K562 (cell line): ENCODE measurements around the gene FGFR1OP2. TPM values are rescaled to one million over a fixed set of nuclear protein-coding genes. Genes with fewer than 3 reads are reported as not detected.

Source experiments
- ATAC-seq: fragments of 200-7000 bp; cut with Tn5 transposase; 3 replicates; pipeline ENCODE4 v1.9.1; 2020; ENCODE audit warnings: moderate library complexity
- BruUV-seq: library from RNA; stranded (reverse); fragments of 400-500 nt; replicated peaks from 2 replicates; lab custom pipeline; 2021; lab: Mats Ljungman, UMichigan
- CTCF ChIA-PET: fragments of 300-600 bp; formaldehyde crosslinking; extraction: SDS; loops from one replicate; lab custom pipeline; 2021; ENCODE audit warnings: low intra/inter-chr PET ratio; lab: Yijun Ruan, JAX
- POLR2A ChIA-PET: fragments of 300-600, 350-650 bp; sonication (Branson Sonifier 250); formaldehyde crosslinking; extraction: SDS; loops from one replicate; lab custom pipeline; 2021; ENCODE audit warnings: antibody characterized with exemption, inconsistent platforms; lab: Yijun Ruan, JAX
- DNase-seq, 4 experiments: peaks; one replicate each; pipeline versions ENCODE4 v3.0.0 to v3.0.0-alpha.2; 2011 to 2018; ENCODE audit warnings: low spot score in 3 of 4, mixed read lengths in 3 of 4; ENCODE audit errors: extremely low read depth in 1 of 4
- FAIRE-seq: peaks from 2 replicates; lab custom pipeline; 2011; peaks lifted over from hg19 to GRCh38; lab: Jason Lieb, UNC
- H2AFZ ChIP-seq: 2 replicates; pipeline ENCODE4 v1.6.0; 2011; ENCODE audit warnings: low read depth, low read length, control low read depth, inconsistent platforms
- H3K27ac ChIP-seq: fragments of 200-600 bp; 3 replicates; pipeline ENCODE4 v1.8.0; 2011; ENCODE audit warnings: low read depth, mild to moderate bottlenecking, control low read depth, inconsistent platforms, low read length, moderate library complexity, mixed read lengths; ENCODE audit errors: extremely low read depth
- H3K27me3 ChIP-seq, 2 experiments: fragments of 300-600 bp in 1 of 2; 2 replicates in 1 of 2; 3 replicates in 1 of 2; pipeline versions ENCODE4 v1.6.0 to v1.8.0; 2011; ENCODE audit warnings: inconsistent platforms in 2 of 2, low read length in 2 of 2, mild to moderate bottlenecking in 1 of 2, mixed read lengths in 1 of 2, moderate library complexity in 1 of 2; ENCODE audit not compliant: control insufficient read depth in 2 of 2, insufficient read depth in 2 of 2
- H3K36me3 ChIP-seq: fragments of 300-600 bp; 3 replicates; pipeline ENCODE4 v1.8.0; 2011; ENCODE audit warnings: mild to moderate bottlenecking, low read length, inconsistent platforms; ENCODE audit not compliant: control insufficient read depth, insufficient read depth
- H3K4me1 ChIP-seq, 2 experiments: fragments of 200-600 bp in 1 of 2; replicated peaks in 1 of 2; 2 replicates in 1 of 2; 3 replicates in 1 of 2; pipeline versions ENCODE4 v1.5.1 to v1.8.0; 2011; ENCODE audit warnings: inconsistent platforms in 2 of 2, low read length in 2 of 2, mild to moderate bottlenecking in 1 of 2, mixed read lengths in 1 of 2, moderate library complexity in 1 of 2; ENCODE audit not compliant: control insufficient read depth in 2 of 2, insufficient read depth in 2 of 2
- H3K4me2 ChIP-seq: 2 replicates; pipeline ENCODE4 v1.6.1; 2011; ENCODE audit warnings: low read length, control low read depth, inconsistent platforms, mixed read lengths; ENCODE audit not compliant: insufficient read depth
- H3K4me3 ChIP-seq: fragments of 200-600 bp; sonication (generic), shearing (Covaris generic); 2 replicates; pipeline ENCODE4 v1.5.1; 2016; ENCODE audit warnings: control low read depth, inconsistent platforms
- H3K79me2 ChIP-seq: fragments of 200-600 bp; 3 replicates; pipeline ENCODE4 v1.8.0; 2011; ENCODE audit warnings: low read length, inconsistent platforms; ENCODE audit not compliant: control insufficient read depth, insufficient read depth
- H3K9ac ChIP-seq, 2 experiments: 2 replicates each; pipeline versions ENCODE4 v1.6.0 to v1.6.1; 2011; ENCODE audit warnings: low read depth in 2 of 2, low read length in 2 of 2, control low read depth in 1 of 2, inconsistent platforms in 1 of 2, mild to moderate bottlenecking in 1 of 2, mixed read lengths in 1 of 2; ENCODE audit not compliant: insufficient read depth in 1 of 2
- H3K9me1 ChIP-seq: one replicate; pipeline ENCODE4 v1.6.0; 2011; ENCODE audit warnings: inconsistent platforms, mild to moderate bottlenecking, low read length, moderate library complexity; ENCODE audit not compliant: control insufficient read depth, insufficient read depth
- H3K9me3 ChIP-seq: replicated peaks from 2 replicates; pipeline ENCODE4 v1.5.1; 2011; ENCODE audit warnings: low read depth, low read length, inconsistent platforms; ENCODE audit not compliant: control insufficient read depth, insufficient read depth
- H4K20me1 ChIP-seq: replicated peaks from 2 replicates; pipeline ENCODE4 v1.6.1; 2011; ENCODE audit warnings: low read length, inconsistent platforms, mixed read lengths; ENCODE audit not compliant: control insufficient read depth, insufficient read depth
- CBX3 ChIP-seq, 2 experiments: IDR thresholded peaks; 1 replicate in 1 of 2; 2 replicates in 1 of 2; pipeline ENCODE4 v1.6.1; 2012; ENCODE audit warnings: inconsistent platforms in 2 of 2, low read length in 2 of 2, borderline replicate concordance in 1 of 2, control low read depth in 1 of 2
- CEBPG ChIP-seq, 3 experiments: fragments of 200-800 bp in 1 of 3; sonication (Bioruptor generic) in 1 of 3; sonication (generic) in 1 of 3; formaldehyde crosslinking in 1 of 3; IDR thresholded peaks in 2 of 3; conservative IDR thresholded peaks in 1 of 3; 2 replicates each; pipeline versions ENCODE4 v1.6.1 to v1.8.0; 2016 to 2022; ENCODE audit warnings: missing compliant biosample characterization in 2 of 3, missing genetic modification characterization in 2 of 3, mild to moderate bottlenecking in 1 of 3, missing genetic modification reagents in 1 of 3
- DPF2 ChIP-seq: fragments of 450-650 bp; IDR thresholded peaks from 2 replicates; pipeline ENCODE4 v1.6.1; 2016
- FOXJ2 ChIP-seq: fragments of 200-800 bp; sonication (Bioruptor generic); IDR thresholded peaks from 2 replicates; pipeline ENCODE4 v1.6.1; 2016; ENCODE audit warnings: missing genetic modification characterization, missing compliant biosample characterization
- KAT7 ChIP-seq: sonication (generic); formaldehyde crosslinking; IDR thresholded peaks from 2 replicates; pipeline ENCODE4 v1.8.0; 2022; ENCODE audit warnings: missing genetic modification reagents, mild to moderate bottlenecking, borderline replicate concordance
- MTA3 ChIP-seq: fragments of 450-650 bp; formaldehyde crosslinking; IDR thresholded peaks from 2 replicates; pipeline ENCODE4 v1.6.1; 2017; ENCODE audit warnings: mild to moderate bottlenecking, borderline replicate concordance
- NELFE ChIP-seq: IDR thresholded peaks from 2 replicates; pipeline ENCODE4 v1.6.1; 2011; ENCODE audit warnings: mild to moderate bottlenecking; ENCODE audit not compliant: insufficient read depth, insufficient read length
- NR3C1 ChIP-seq: sonication (generic); formaldehyde crosslinking; IDR thresholded peaks from 2 replicates; pipeline ENCODE4 v1.8.1; 2022; ENCODE audit warnings: missing genetic modification reagents
- SLC30A9 ChIP-seq: fragments of 250-450 bp; sonication (Bioruptor Pico); IDR thresholded peaks from 2 replicates; pipeline ENCODE4 v1.8.0; 2022; ENCODE audit warnings: mild to moderate bottlenecking, moderate library complexity
- SMARCB1 ChIP-seq: IDR thresholded peaks from 2 replicates; pipeline ENCODE4 v1.6.1; 2011; ENCODE audit warnings: improper control_type of control experiment, low read depth; ENCODE audit not compliant: insufficient read length
- TEAD4 ChIP-seq, 2 experiments: sonication (generic) in 1 of 2; formaldehyde crosslinking in 1 of 2; IDR thresholded peaks; 2 replicates each; pipeline versions ENCODE4 v1.6.1 to v1.8.0; 2012 to 2022; ENCODE audit warnings: borderline replicate concordance in 1 of 2, inconsistent platforms in 1 of 2, low read length in 1 of 2, mild to moderate bottlenecking in 1 of 2, missing genetic modification reagents in 1 of 2
- ZNF354B ChIP-seq: fragments of 250-450 bp; sonication (Bioruptor Pico); IDR thresholded peaks from 2 replicates; pipeline ENCODE4 v1.4.0; 2020
- ZNF507 ChIP-seq: conservative IDR thresholded peaks from 2 replicates; pipeline ENCODE4 v1.6.1; 2017; ENCODE audit warnings: missing genetic modification characterization, missing compliant biosample characterization
- WGBS: fragments of 100-300 bp; shearing (Covaris generic); methylation state at CpG from one replicate; pipeline ENCODE4 v1.1.6; 2016; ENCODE audit warnings: low coverage, mixed read lengths; ENCODE audit not compliant: insufficient coverage; ENCODE audit errors: missing lambda C conversion rate; 5-methylcytosine and 5-hydroxymethylcytosine counted together
- in situ Hi-C: fragments of 300-500 bp; cut with MboI; formaldehyde crosslinking; loops from 4 replicates; pipeline ENCODE4 v1.15.0; 2018; ENCODE audit warnings: inconsistent platforms, mixed read lengths
- intact Hi-C: fragments of 100-400 bp; cut with micrococcal nuclease; formaldehyde crosslinking; loops from 2 replicates; pipeline ENCODE4 v1.14.2; 2022
- polyA plus RNA-seq, 8 experiments: library from polyadenylated mRNA; depleted of rRNA in 4 of 8; stranded (reverse) in 5 of 8; unstranded in 3 of 8; fragments of >200 nt; fragmentation: Nextera tagmentation in 2 of 8; fragmentation: Illumina TruSeq in 1 of 8; extraction: Ambion mirVana in 2 of 8; extraction: Trizol in 1 of 8; gene quantifications; 2 replicates each; pipeline versions ENCODE4 v1.2.1 to v1.2.3, GENCODE V29; 2011 to 2014; ENCODE audit warnings: inconsistent platforms in 1 of 8, missing spikeins in 1 of 8
- total RNA-seq, 7 experiments: library from RNA; depleted of rRNA in 6 of 7; stranded (reverse); fragments of >200 nt in 6 of 7; fragmentation: Illumina TruSeq in 2 of 7; extraction: Trizol in 2 of 7; gene quantifications; 2 replicates each; pipeline versions ENCODE4 v1.2.1 to v1.2.3, GENCODE V29; 2011 to 2021; ENCODE audit warnings: low replicate concordance in 1 of 7
- TF ChIP-seq, protein P1 (sequence below): fragments of 250-450 bp; sonication (Bioruptor Pico); IDR thresholded peaks from 2 replicates; pipeline ENCODE4 v1.8.0; 2022; ENCODE audit warnings: moderate library complexity, mild to moderate bottlenecking, inconsistent platforms
- TF ChIP-seq, protein P2 (sequence below), 2 experiments: fragments of 250-450 bp in 1 of 2; fragments of 450-650 bp in 1 of 2; sonication (Bioruptor Pico) in 1 of 2; IDR thresholded peaks; 2 replicates each; pipeline versions ENCODE4 v1.6.1 to v1.8.0; 2016 to 2021; ENCODE audit warnings: mild to moderate bottlenecking in 2 of 2, moderate library complexity in 2 of 2, missing compliant biosample characterization in 1 of 2, missing genetic modification characterization in 1 of 2
- TF ChIP-seq, protein P3 (sequence below): fragments of 250-450 bp; sonication (Bioruptor Pico); IDR thresholded peaks from 2 replicates; pipeline ENCODE4 v1.4.0; 2020; ENCODE audit warnings: mild to moderate bottlenecking, moderate library complexity

FGFR1OP2 gene
- total and polyA plus RNA-seq, 9 of the 15 experiments (the other 6 are each of a cell fraction or from before 2014, with no cell fraction given): 31.6 to 49.0 (median 37.1) TPM

DNA sequence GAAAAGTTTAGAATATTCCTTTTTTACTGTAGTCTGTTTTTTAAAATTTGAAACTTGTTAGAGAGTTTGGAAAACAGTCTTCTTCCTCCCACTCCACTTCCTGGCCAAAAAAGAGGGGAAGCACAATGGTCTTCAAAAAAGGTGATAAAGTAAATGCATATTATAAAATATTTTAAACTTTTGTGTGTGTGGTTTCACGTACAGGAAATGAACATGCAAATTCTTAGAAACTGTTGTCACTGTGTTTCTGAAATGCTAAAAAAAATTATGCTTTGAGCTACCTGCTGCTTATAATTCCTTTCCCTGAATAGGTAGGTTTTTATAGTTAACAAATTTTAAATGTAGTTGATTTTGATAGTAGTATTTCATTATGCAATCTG, 2.9 kb downstream of the FGFR1OP2 start (continued):
- TF ChIP-seq SMARCB1: peak; percentile 67
- no peak for TF ChIP-seq ZNF507
- TF ChIP-seq KAT7 (CRISPR knock-in tag): no peak
- TF ChIP-seq CBX3 (IDR thresholded peaks at IDR 0.05; ENCODE audit: borderline replicate concordance in 1 of 2, low read length in 2 of 2): no peak
- 0 out of 2 replicates have a peak, but pooled peaks have one; percentile 2 for TF ChIP-seq DPF2
- no peak for TF ChIP-seq TEAD4 (IDR thresholded peaks at IDR 0.05; ENCODE audit: low read length)
- TF ChIP-seq TEAD4 (CRISPR knock-in tag; IDR thresholded peaks at IDR 0.05; ENCODE audit: borderline replicate concordance): no peak
- TF ChIP-seq ZNF354B (CRISPR knock-in tag): no peak
- TF ChIP-seq NR3C1: no peak
- no peak for TF ChIP-seq SLC30A9 (CRISPR knock-in tag)
- TF ChIP-seq FOXJ2 (tag): no peak

DNA sequence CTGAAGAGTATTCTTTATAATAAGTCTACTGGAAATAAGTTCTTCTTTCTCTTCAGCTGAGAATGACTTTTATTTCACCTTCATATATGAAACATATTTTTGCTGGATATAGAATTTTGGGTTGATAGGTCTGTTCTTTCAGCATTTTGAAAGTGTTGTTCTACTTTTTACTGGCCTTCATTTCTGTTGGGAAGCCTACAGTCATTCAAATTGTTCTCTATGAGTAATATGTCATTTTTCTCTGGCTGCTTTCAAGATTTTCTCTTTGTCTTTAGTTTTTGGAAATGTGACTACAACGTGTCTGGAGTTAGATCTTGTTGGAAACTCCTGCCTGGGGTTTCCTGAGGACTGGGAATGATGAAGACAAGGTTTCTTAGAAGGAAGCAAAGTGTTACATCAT, 10.0 kb downstream of the FGFR1OP2 start:
- no peak for FAIRE-seq
- H3K36me3 ChIP-seq: 0 out of 3 replicates have a peak, but pooled peaks cover under 1% of the 10 kb centered on the region
- DNase-seq: no peak
- no peak overlapping the region for H3K4me3 ChIP-seq
- no peaks in the 10 kb centered on the region for H3K27me3 ChIP-seq
- peaks cover 4% of the 10 kb centered on the region; the same call in 1 of the 2 replicates for H3K9me3 ChIP-seq
- H3K27ac ChIP-seq: no peak overlapping the region
- H2AFZ ChIP-seq: no peak overlapping the region
- ChIA-PET POLR2A (no interaction called here), CTCF (no interaction called here)
- ATAC-seq: no peak
- no TSS peak for BruUV-seq
- H3K4me1 ChIP-seq: peaks cover 4 to 9% of the 10 kb centered on the region in 2 experiments; a peak in 4 of 5 replicates
- no peaks in the 10 kb centered on the region for H3K9me1 ChIP-seq
- H4K20me1 ChIP-seq: 0 out of 2 replicates have a peak, but pooled peaks cover 3% of the 10 kb centered on the region
- intact Hi-C loops (no loop called here), in situ Hi-C loops (no loop called here)
- H3K4me2 ChIP-seq: no peak overlapping the region
- H3K9ac ChIP-seq: no peak overlapping the region
- peaks cover 93% of the 10 kb centered on the region for H3K79me2 ChIP-seq
- 47% methylated on average over 1 of the region's 1 CpG for WGBS
- no peak for TF ChIP-seq NELFE
- TF ChIP-seq, protein P1, sequence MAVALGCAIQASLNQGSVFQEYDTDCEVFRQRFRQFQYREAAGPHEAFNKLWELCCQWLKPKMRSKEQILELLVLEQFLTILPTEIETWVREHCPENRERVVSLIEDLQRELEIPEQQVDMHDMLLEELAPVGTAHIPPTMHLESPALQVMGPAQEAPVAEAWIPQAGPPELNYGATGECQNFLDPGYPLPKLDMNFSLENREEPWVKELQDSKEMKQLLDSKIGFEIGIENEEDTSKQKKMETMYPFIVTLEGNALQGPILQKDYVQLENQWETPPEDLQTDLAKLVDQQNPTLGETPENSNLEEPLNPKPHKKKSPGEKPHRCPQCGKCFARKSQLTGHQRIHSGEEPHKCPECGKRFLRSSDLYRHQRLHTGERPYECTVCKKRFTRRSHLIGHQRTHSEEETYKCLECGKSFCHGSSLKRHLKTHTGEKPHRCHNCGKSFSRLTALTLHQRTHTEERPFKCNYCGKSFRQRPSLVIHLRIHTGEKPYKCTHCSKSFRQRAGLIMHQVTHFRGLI: no peak
- no peak for TF ChIP-seq MTA3
- TF ChIP-seq, protein P2, sequence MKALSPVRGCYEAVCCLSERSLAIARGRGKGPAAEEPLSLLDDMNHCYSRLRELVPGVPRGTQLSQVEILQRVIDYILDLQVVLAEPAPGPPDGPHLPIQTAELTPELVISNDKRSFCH (CRISPR knock-in tag; IDR thresholded peaks at IDR 0.05): no peak
- TF ChIP-seq, protein P2 (tag; IDR thresholded peaks at IDR 0.05): no peak
- no peak for TF ChIP-seq CEBPG (CRISPR knock-in tag; IDR thresholded peaks at IDR 0.05)
- TF ChIP-seq CEBPG (tag; conservative IDR thresholded peaks at IDR 0.05 in 1 of 2, IDR thresholded peaks at IDR 0.05 in 1 of 2): no peak
- TF ChIP-seq, protein P3, sequence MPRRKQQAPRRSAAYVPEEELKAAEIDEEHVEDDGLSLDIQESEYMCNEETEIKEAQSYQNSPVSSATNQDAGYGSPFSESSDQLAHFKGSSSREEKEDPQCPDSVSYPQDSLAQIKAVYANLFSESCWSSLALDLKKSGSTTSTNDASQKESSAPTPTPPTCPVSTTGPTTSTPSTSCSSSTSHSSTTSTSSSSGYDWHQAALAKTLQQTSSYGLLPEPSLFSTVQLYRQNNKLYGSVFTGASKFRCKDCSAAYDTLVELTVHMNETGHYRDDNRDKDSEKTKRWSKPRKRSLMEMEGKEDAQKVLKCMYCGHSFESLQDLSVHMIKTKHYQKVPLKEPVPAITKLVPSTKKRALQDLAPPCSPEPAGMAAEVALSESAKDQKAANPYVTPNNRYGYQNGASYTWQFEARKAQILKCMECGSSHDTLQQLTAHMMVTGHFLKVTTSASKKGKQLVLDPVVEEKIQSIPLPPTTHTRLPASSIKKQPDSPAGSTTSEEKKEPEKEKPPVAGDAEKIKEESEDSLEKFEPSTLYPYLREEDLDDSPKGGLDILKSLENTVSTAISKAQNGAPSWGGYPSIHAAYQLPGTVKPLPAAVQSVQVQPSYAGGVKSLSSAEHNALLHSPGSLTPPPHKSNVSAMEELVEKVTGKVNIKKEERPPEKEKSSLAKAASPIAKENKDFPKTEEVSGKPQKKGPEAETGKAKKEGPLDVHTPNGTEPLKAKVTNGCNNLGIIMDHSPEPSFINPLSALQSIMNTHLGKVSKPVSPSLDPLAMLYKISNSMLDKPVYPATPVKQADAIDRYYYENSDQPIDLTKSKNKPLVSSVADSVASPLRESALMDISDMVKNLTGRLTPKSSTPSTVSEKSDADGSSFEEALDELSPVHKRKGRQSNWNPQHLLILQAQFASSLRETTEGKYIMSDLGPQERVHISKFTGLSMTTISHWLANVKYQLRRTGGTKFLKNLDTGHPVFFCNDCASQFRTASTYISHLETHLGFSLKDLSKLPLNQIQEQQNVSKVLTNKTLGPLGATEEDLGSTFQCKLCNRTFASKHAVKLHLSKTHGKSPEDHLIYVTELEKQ: no peak
